GM12892 (cell line): ENCODE results near the gene CHMP6.

Experiments used
- DNase-seq: peaks from one replicate; pipeline ENCODE4 v3.0.0; 2011; ENCODE audit not compliant: insufficient read length
- FAIRE-seq: peaks from 2 replicates; lab custom pipeline; 2011; peaks lifted over from hg19 to GRCh38; lab: Jason Lieb, UNC
- POLR2A ChIP-seq: IDR thresholded peaks from 2 replicates; pipeline ENCODE4 v1.6.1; 2011; ENCODE audit warnings: low read depth, low read length, control low read depth
- POLR2AphosphoS5 ChIP-seq: IDR thresholded peaks from 2 replicates; pipeline ENCODE4 v1.6.1; 2011; ENCODE audit warnings: low read depth, low read length, control low read depth
- TAF1 ChIP-seq: IDR thresholded peaks from 2 replicates; pipeline ENCODE4 v1.6.1; 2011; ENCODE audit warnings: low read depth, mild to moderate bottlenecking, control low read depth, low read length, borderline replicate concordance

The CHMP6 gene

DNA sequence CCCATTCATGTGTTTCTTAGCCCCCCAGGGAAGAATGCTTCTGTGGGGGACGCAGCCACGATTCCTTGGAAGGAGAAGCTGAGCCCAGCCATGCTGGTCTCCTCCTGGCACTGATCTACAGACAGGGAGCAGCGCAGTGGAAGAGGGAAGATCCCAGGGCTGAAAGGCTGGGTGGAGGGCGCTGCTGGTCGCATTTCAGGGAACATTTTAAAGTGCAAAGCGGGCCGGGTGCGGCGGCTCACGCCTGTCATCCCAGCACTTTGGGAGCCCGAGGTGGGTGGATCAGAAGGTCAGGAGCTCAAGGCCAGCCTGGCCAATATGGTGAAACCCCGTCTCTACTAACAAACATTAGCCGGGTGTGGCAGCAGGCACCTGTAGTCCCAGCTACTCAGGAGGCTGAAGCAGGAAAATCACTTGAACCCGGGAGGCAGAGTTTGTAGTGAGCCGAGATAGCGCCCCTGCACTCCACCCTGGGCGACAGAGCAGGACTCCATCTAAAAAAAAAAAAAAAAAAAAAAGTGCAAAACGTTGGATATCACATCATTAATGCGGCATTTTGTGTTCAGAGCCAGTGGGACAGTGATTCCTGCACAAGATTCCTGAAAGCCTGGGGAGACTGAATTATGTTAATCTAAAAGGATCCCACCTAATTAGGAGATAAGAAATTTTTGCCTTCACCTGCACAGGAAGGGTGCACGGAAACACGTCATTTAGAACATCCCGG is 558 bp upstream of the CHMP6 start:
- TF ChIP-seq POLR2AphosphoS5 (no peak), TAF1 (no peak), POLR2A (no peak)
- no peak for FAIRE-seq

DNA sequence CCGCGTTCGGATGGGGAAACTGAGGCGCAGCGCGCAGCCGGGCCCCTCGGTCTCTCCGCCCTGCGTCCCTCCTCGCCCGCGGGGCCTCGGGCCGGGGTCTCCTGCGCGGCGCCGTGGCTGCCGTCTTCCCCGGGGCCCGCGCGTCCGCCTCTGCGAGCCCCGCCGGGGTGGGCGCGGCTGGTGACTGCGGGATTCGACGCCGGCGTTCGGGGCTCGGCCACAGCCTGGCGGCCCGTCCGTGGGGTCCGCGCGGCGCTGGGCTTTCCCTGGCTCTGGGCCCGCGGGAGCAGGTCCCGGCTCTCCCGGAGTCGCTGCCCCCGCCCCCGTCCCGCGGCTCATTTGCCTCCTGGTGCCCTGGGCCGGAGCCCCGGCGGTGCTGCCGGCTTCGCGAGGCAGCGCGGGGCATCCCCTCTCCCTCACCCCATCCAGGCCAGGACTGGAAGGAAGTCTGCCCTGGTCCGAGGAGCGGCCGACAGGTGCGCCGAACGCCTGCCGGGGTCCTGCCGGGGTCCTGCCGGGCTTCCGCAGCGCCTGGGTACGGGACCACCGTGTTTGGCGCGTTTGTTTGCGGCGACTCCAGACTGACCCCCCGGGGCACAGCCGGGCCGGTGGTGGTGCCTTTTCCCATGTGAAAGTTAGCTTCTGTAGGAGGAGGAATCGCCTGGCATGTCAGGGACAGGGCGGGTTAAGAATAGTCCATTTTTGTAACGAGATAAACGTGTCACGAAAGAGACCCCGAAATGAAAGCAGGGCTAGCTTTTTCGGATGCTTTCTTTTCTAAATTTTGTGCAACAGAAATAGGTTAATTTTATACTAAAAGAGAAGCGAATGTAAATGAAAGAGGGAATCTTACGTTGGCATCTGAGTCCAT is 671 bp downstream of the CHMP6 start:
- no peak for TF ChIP-seq POLR2AphosphoS5
- no peak for TF ChIP-seq POLR2A
- TF ChIP-seq TAF1, result no peak
- FAIRE-seq (peak; percentile 30), DNase-seq (peak; percentile 61)

More for the DNA sequence above, 558 bp upstream of the CHMP6 start:
- DNase-seq, result no peak

DNA sequence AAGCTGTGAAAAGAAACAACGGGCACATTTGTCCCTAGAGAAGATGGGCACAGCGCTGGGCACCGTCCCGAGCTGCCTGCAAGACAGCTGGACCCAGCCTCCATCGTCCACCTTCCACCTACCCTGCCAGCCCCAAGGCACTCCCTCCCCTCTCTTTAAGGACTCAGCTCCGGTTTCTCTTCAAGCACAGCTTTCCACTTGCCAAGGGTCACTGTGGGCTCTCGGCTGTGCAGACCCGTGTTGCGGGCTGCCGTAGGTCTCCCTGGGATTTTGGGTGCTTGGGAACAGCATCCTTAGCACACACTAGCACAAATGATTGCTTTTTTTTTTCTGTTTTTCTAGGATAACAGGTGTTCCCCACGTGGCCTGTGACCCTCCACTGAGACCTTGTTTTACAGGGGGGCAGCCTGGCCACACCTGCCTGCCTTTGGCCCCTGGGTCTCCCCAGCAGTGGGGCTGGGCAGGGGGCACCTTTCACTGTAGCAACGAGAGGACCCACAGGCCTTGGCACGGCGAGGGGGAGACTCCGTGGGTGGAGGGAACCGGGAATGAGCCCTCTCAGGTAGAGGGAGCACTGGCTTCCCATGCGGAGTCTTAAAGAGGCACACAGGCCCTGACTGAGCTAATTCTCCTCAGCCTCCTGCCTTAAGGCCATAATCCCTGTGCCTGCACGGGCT is 1.4 kb downstream of the CHMP6 start:
- TF ChIP-seq TAF1 (no peak), POLR2A (no peak), POLR2AphosphoS5 (no peak)
- DNase-seq, result peak; percentile 32
- FAIRE-seq, result no peak

DNA sequence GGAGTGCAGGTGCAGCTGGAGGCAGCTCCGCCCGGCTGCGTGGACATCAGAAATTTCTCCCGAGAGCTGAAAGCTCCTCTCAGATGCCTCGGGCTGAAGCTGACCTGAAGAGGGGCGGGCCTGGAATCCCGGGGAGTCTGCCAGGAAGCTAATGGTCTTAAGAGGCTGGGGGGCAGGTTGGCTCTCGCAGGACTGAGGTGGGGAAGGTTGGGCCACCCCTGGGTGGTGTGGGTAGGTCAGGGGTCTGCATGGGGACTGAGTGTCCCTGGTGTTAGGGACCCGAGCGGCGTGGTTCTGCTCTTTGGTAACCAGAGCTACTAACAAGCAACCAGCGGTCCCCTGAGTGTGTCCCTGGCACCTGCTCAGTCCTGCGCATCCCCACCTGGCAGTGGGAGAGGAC is 3.5 kb downstream of the CHMP6 start:
- no peak for FAIRE-seq
- TF ChIP-seq TAF1 (no peak), POLR2AphosphoS5 (no peak), POLR2A (no peak)

GRCh38 chr17:80996422-80997305 is 5.0 kb downstream of the CHMP6 start:
- no peak for DNase-seq
- FAIRE-seq, result no peak
- TF ChIP-seq POLR2AphosphoS5 (no peak), TAF1 (no peak), POLR2A (no peak)

More for the DNA sequence above, 3.5 kb downstream of the CHMP6 start:
- DNase-seq, result no peak

- DNase-seq, result no peak
- no peak for FAIRE-seq
- TF ChIP-seq POLR2A, result no peak
- no peak for TF ChIP-seq POLR2AphosphoS5
- no peak for TF ChIP-seq TAF1
These were observed 5.9 kb downstream of the CHMP6 start for GRCh38 chr17:80997424-80998117.

GRCh38 chr17:80998118-80998747 is 6.6 kb downstream of the CHMP6 start:
- DNase-seq (no peak), FAIRE-seq (no peak)
- TF ChIP-seq POLR2AphosphoS5, result no peak
- no peak for TF ChIP-seq POLR2A
- TF ChIP-seq TAF1, result no peak

DNA sequence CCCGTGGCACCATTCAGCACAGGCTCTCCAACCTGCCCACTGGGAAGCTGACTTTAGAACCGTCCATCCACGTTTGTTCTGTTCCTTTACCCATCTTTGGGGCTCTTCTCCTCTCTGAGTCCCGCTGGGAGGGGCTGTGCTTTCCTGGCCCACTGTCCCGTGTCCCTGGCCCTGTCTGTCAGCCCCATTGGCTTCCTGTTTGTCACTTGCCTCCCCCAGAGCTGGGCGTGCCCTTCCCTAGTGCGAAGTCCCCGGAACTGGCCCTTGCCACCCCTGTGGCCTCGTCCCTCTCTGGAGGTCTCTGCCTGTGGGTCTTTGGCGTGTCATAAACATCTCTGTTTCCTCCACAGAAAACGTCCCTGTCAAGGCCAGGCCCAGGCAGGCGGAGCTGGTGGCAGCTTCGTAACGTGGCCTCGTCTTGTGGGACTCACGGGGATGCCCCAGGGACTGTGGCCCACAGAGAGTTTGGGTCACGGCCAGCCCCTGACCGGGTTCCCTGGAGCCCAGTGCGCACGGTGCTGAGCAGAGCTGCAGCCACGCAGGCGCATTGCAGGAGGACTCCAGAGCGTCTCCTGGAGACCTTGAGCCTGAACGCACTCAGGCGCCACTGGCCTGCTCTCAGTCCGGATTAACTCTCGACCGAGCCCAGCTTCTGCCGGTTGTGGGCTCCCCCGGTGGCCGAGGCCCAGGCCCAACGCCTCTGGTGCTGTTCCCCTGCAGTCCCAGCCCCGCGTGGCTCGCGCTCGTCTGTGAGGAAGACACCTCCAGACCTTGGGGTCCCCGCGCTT is 7.3 kb downstream of the CHMP6 start:
- no peak for TF ChIP-seq POLR2AphosphoS5
- TF ChIP-seq TAF1, result no peak
- no peak for TF ChIP-seq POLR2A
- no peak for FAIRE-seq
- DNase-seq, result peak; percentile 24

DNA sequence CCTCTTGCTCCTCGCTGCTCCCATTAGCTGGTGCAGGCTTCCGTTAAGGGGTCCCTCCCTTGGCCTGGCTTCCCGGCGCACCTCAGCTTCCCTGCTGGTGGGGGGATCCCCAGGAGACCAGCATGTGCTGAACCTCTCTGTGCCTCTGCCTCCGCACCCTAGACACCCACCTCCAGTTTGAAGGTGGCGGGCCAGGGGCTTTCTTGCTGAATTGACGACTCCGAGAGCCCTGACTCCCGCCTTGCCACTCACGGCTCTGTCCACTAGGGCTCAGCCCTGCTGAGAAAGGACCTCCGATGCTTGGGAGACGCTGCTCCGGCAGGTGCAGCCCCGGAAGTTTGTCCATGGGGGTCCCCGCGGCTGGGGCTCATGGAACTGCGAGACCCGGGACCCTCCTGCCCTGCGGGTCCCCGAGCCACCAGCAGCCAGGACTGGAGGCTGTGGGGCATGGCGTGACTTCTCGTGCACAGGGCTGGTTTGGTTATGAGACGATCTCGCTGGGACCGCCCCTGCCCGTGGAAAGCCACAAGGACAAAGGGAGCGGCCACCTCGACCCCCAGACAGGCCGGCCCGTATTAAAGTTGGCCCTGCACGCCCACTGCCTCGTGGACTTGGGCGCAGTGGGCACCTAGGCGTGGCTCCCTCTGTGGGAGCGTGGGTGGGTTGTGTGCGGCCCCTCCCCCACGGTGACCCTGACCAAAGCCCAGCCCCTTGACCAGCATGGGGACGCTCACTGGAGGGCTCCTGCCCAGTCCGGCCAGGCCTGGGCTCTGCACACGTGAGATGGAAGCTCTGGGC is 8.1 kb downstream of the CHMP6 start:
- TF ChIP-seq POLR2A, result no peak
- no peak for TF ChIP-seq POLR2AphosphoS5
- no peak for TF ChIP-seq TAF1
- FAIRE-seq, result no peak

More for the DNA sequence above, 8.1 kb downstream of the CHMP6 start:
- no peak for DNase-seq
